HepG2 (cell line): ENCODE measurements around the gene COMT. TPM values are rescaled to one million over a fixed set of nuclear protein-coding genes. Genes with fewer than 3 reads are reported as not detected.

ENCODE experiments used
- ATAC-seq: fragments of 200-7000 bp; cut with Tn5 transposase; 3 replicates; pipeline ENCODE4 v1.9.1; 2020; ENCODE audit warnings: mild to moderate bottlenecking, moderate library complexity
- BruUV-seq: library from RNA; stranded (reverse); fragments of 400-500 nt; replicated peaks from 2 replicates; lab custom pipeline; 2021; lab: Mats Ljungman, UMichigan
- CTCF ChIA-PET: fragments of 300-600 bp; formaldehyde crosslinking; extraction: SDS; loops from one replicate; lab custom pipeline; 2021; ENCODE audit warnings: low total read pairs, inconsistent platforms, low intra/inter-chr PET ratio; lab: Yijun Ruan, JAX
- POLR2A ChIA-PET: fragments of 350-600 bp; sonication (Branson Sonifier 250); formaldehyde crosslinking; loops from one replicate; lab custom pipeline; 2020; ENCODE audit warnings: antibody characterized with exemption, inconsistent platforms; lab: Yijun Ruan, JAX
- DNase-seq: peaks from one replicate; pipeline ENCODE4 v3.0.0-alpha.2; 2015; ENCODE audit warnings: low spot score
- FAIRE-seq: peaks from 3 replicates; lab custom pipeline; 2011; peaks lifted over from hg19 to GRCh38; lab: Jason Lieb, UNC
- H2AFZ ChIP-seq: one replicate; pipeline ENCODE4 v1.6.1; 2011; ENCODE audit warnings: low read length, inconsistent platforms
- H3K27ac ChIP-seq: fragments of 300-600 bp; 3 replicates; pipeline ENCODE4 v1.8.0; 2011; ENCODE audit warnings: mixed run types, mild to moderate bottlenecking, mixed read lengths, low read length, inconsistent platforms; ENCODE audit not compliant: insufficient read depth; ENCODE audit errors: extremely low read length
- H3K27me3 ChIP-seq, 2 experiments: fragments of 200-600 bp in 1 of 2; 2 replicates in 1 of 2; 3 replicates in 1 of 2; pipeline versions ENCODE4 v1.6.0 to v1.8.0; 2011; ENCODE audit warnings: low read length in 2 of 2, mild to moderate bottlenecking in 2 of 2, moderate library complexity in 2 of 2, inconsistent platforms in 1 of 2; ENCODE audit not compliant: insufficient read depth in 2 of 2, control insufficient read depth in 1 of 2
- H3K36me3 ChIP-seq, 2 experiments: fragments of 200-600 bp in 1 of 2; replicated peaks in 1 of 2; 2 replicates in 1 of 2; 3 replicates in 1 of 2; pipeline versions ENCODE4 v1.5.1 to v1.8.0; 2011; ENCODE audit warnings: low read length in 2 of 2, inconsistent platforms in 1 of 2; ENCODE audit not compliant: insufficient read depth in 2 of 2, control insufficient read depth in 1 of 2
- H3K4me1 ChIP-seq: 2 replicates; pipeline ENCODE4 v1.5.1; 2012; ENCODE audit warnings: low read length, inconsistent platforms; ENCODE audit not compliant: insufficient read depth
- H3K4me2 ChIP-seq: 2 replicates; pipeline ENCODE4 v1.6.0; 2011; ENCODE audit warnings: low read depth, low read length, inconsistent platforms
- H3K4me3 ChIP-seq, 3 experiments: fragments of 200-600 bp in 1 of 3; sonication (generic), shearing (Covaris generic) in 1 of 3; replicated peaks in 1 of 3; 2 replicates each; pipeline ENCODE4 v1.5.1; 2011 to 2016; ENCODE audit warnings: low read length in 3 of 3, inconsistent platforms in 2 of 3, low read depth in 2 of 3, mild to moderate bottlenecking in 2 of 3, control low read depth in 1 of 3, mixed read lengths in 1 of 3; ENCODE audit not compliant: insufficient read depth in 1 of 3
- H3K79me2 ChIP-seq: one replicate; pipeline ENCODE4 v1.6.1; 2011; ENCODE audit warnings: low read length, inconsistent platforms; ENCODE audit not compliant: insufficient read depth
- H3K9ac ChIP-seq: 2 replicates; pipeline ENCODE4 v1.6.0; 2011; ENCODE audit warnings: mild to moderate bottlenecking, low read depth, low read length, inconsistent platforms; ENCODE audit not compliant: insufficient read depth
- H3K9me3 ChIP-seq: 2 replicates; pipeline ENCODE4 v1.5.1; 2012; ENCODE audit warnings: mild to moderate bottlenecking, low read length
- H4K20me1 ChIP-seq: 2 replicates; pipeline ENCODE4 v1.6.0; 2011; ENCODE audit warnings: inconsistent platforms, mild to moderate bottlenecking, low read length, moderate library complexity; ENCODE audit not compliant: insufficient read depth
- AKAP8 ChIP-seq: sonication (generic); formaldehyde crosslinking; IDR thresholded peaks from 2 replicates; pipeline ENCODE4 v1.5.1; 2020; ENCODE audit warnings: mild to moderate bottlenecking, missing genetic modification reagents
- ARNTL ChIP-seq: sonication (generic); formaldehyde crosslinking; IDR thresholded peaks from 2 replicates; pipeline ENCODE4 v1.4.0; 2020; ENCODE audit warnings: mild to moderate bottlenecking, missing genetic modification reagents
- DR1 ChIP-seq: sonication (generic); formaldehyde crosslinking; IDR thresholded peaks from 2 replicates; pipeline ENCODE4 v1.8.0; 2021; ENCODE audit warnings: mild to moderate bottlenecking, missing genetic modification reagents, inconsistent platforms
- FOXC1 ChIP-seq: sonication (generic); formaldehyde crosslinking; IDR thresholded peaks from 2 replicates; pipeline ENCODE4 v1.8.0; 2022; ENCODE audit warnings: mild to moderate bottlenecking, missing genetic modification reagents, borderline replicate concordance
- HNRNPL ChIP-seq: fragments of 200-400 bp; formaldehyde crosslinking; IDR thresholded peaks from 2 replicates; pipeline ENCODE4 v1.6.1; 2017; ENCODE audit warnings: mild to moderate bottlenecking, low read depth, low read length
- HOXD1 ChIP-seq: sonication (generic); formaldehyde crosslinking; IDR thresholded peaks from 2 replicates; pipeline ENCODE4 v1.5.0; 2020; ENCODE audit warnings: missing genetic modification reagents
- NFYC ChIP-seq: IDR thresholded peaks from 2 replicates; pipeline ENCODE4 v1.6.1; 2016; ENCODE audit warnings: missing genetic modification reagents, missing compliant biosample characterization
- POLR2A ChIP-seq, 2 experiments: IDR thresholded peaks; 2 replicates each; pipeline ENCODE4 v1.6.1; 2011; ENCODE audit warnings: low read depth in 2 of 2, low read length in 2 of 2, mild to moderate bottlenecking in 1 of 2, moderate library complexity in 1 of 2; ENCODE audit not compliant: insufficient read depth in 1 of 2
- POLR2G ChIP-seq: fragments of 200-400 bp; formaldehyde crosslinking; IDR thresholded peaks from 2 replicates; pipeline ENCODE4 v1.6.1; 2018; ENCODE audit warnings: mild to moderate bottlenecking, low read depth, low read length, moderate library complexity
- RBFOX2 ChIP-seq: fragments of 200-400 bp; formaldehyde crosslinking; IDR thresholded peaks from 2 replicates; pipeline ENCODE4 v1.6.1; 2017; ENCODE audit warnings: low read depth, mild to moderate bottlenecking, low read length
- SAP130 ChIP-seq: IDR thresholded peaks from 2 replicates; pipeline ENCODE4 v1.6.1; 2016; ENCODE audit warnings: low read depth
- STAG1 ChIP-seq: sonication (generic); formaldehyde crosslinking; IDR thresholded peaks from 2 replicates; pipeline ENCODE4 v1.4.0; 2020; ENCODE audit warnings: missing genetic modification reagents
- TAF1 ChIP-seq: sonication (generic); formaldehyde crosslinking; IDR thresholded peaks from 2 replicates; pipeline ENCODE4 v1.4.0; 2020; ENCODE audit warnings: missing genetic modification reagents
- XRCC5 ChIP-seq: fragments of 200-400 bp; formaldehyde crosslinking; optimal IDR thresholded peaks from 2 replicates; pipeline ENCODE3; 2017; ENCODE audit warnings: mild to moderate bottlenecking, low read length
- ZMAT3 ChIP-seq: sonication (generic); formaldehyde crosslinking; conservative IDR thresholded peaks from 2 replicates; pipeline ENCODE4 v1.7.0; 2021; ENCODE audit warnings: missing genetic modification reagents
- ZNF460 ChIP-seq: sonication (generic); formaldehyde crosslinking; IDR thresholded peaks from 2 replicates; pipeline ENCODE4 v1.5.1; 2020; ENCODE audit warnings: missing genetic modification reagents, mild to moderate bottlenecking, borderline replicate concordance
- ZNF687 ChIP-seq: sonication (generic); formaldehyde crosslinking; IDR thresholded peaks from 2 replicates; pipeline ENCODE4 v1.5.1; 2020; ENCODE audit warnings: mild to moderate bottlenecking, missing genetic modification reagents, moderate library complexity
- ZNF800 ChIP-seq: sonication (generic); formaldehyde crosslinking; IDR thresholded peaks from 2 replicates; pipeline ENCODE4 v1.4.0; 2020; ENCODE audit warnings: missing genetic modification reagents
- ZZZ3 ChIP-seq: sonication (generic); formaldehyde crosslinking; IDR thresholded peaks from 2 replicates; pipeline ENCODE4 v1.4.0; 2020; ENCODE audit warnings: missing genetic modification reagents, mild to moderate bottlenecking, borderline replicate concordance
- WGBS: methylation state at CpG from one replicate; pipeline ENCODE4 v1.1.6; 2017; ENCODE audit warnings: low lambda C conversion rate; 5-methylcytosine and 5-hydroxymethylcytosine counted together
- in situ Hi-C: cut with HindIII; loops from 2 replicates; pipeline ENCODE4 v1.10.0; 2017; ENCODE audit warnings: low pct_unique_long_range_greater_than_20kb; ENCODE audit not compliant: extremely low pct_ligation_motif_present
- intact Hi-C: fragments of 100-400 bp; cut with micrococcal nuclease; formaldehyde crosslinking; loops from one replicate; pipeline ENCODE4 v1.10.0; 2022; ENCODE audit not compliant: unreplicated experiment
- polyA plus RNA-seq, 8 experiments: library from polyadenylated mRNA; depleted of rRNA in 3 of 8; stranded (reverse) in 7 of 8; unstranded in 1 of 8; fragments of >200 nt; fragmentation: Illumina TruSeq in 4 of 8; extraction: Trizol in 4 of 8; gene quantifications; 2 replicates each; pipeline versions ENCODE4 v1.2.1 to v1.2.3, GENCODE V29; 2011 to 2016; ENCODE audit warnings: low read depth in 4 of 8, missing spikeins in 1 of 8, mixed read lengths in 1 of 8; ENCODE audit not compliant: insufficient read depth in 1 of 8
- total RNA-seq, 5 experiments: library from RNA; depleted of rRNA; stranded (reverse); fragments of >200 nt; fragmentation: Illumina TruSeq; extraction: Trizol; gene quantifications; 2 replicates each; pipeline ENCODE4 v1.2.3, GENCODE V29; 2016; ENCODE audit warnings: low read depth in 1 of 5

Gene COMT
- total and polyA plus RNA-seq, 2 of the 13 experiments (the other 11 are each of a cell fraction or from before 2014, with no cell fraction given) = 156 to 162 TPM

GRCh38 chr22:19959043-19959586 is 17.5 kb downstream of the COMT start:
- Histone ChIP-seq H3K4me3 (peak overlapping the region; percentile 56 to 83 (median 64)), H4K20me1 (no peaks in the 10 kb centered on the region), H3K36me3 (peaks cover 2 to 9% of the 10 kb centered on the region in 2 experiments; a peak in 3 of 5 replicates), H3K4me2 (peak overlapping the region; percentile 100), H3K9me3 (no peaks in the 10 kb centered on the region), H3K9ac (peak overlapping the region; percentile 85), H2AFZ (no peak overlapping the region), H3K27ac (peak overlapping the region; percentile 99), H3K27me3 (no peaks in the 10 kb centered on the region), H3K79me2 (peaks cover 10% of the 10 kb centered on the region), H3K4me1 (peaks cover 63% of the 10 kb centered on the region)
- no TSS peak for BruUV-seq
- WGBS = 5% methylated on average over 14 of the region's 30 CpGs
- FAIRE-seq (peak; percentile 75), ATAC-seq (peak; percentile 49), DNase-seq (peak; percentile 92)
- in situ Hi-C loops (no loop called here), intact Hi-C loops (no loop called here)
- ChIA-PET CTCF (no interaction called here), POLR2A (interaction anchor here (0.6 to 2.8 kb wide), 6 partner anchors 11 to 103 kb away, joined by 3 to 14 read pairs (median 6); partner anchors contain the start of genes COMT and TXNRD2)
- peak in 1 of 2 experiments; percentile 50; a peak in 2 of 4 replicates for TF ChIP-seq POLR2A (IDR thresholded peaks at IDR 0.05; ENCODE audit: insufficient read depth in 1 of 2, low read depth in 2 of 2, low read length in 2 of 2)
- peak; percentile 74 for TF ChIP-seq POLR2G
- TF ChIP-seq AKAP8 = peak; percentile 70; the same call in 1 of the 2 replicates
- peak; percentile 68; the same call in 1 of the 2 replicates for TF ChIP-seq ZNF687 (CRISPR knock-in tag)
- peak; percentile 13; the same call in 1 of the 2 replicates for TF ChIP-seq ZMAT3 (CRISPR knock-in tag)
- peak; percentile 4; the same call in 1 of the 2 replicates for TF ChIP-seq ARNTL (CRISPR knock-in tag)
- TF ChIP-seq HOXD1 (CRISPR knock-in tag) = peak; percentile 28; the same call in 1 of the 2 replicates
- peak; percentile 74; the same call in 1 of the 2 replicates for TF ChIP-seq DR1 (CRISPR knock-in tag)
- TF ChIP-seq ZNF460 (CRISPR knock-in tag) = no peak
- peak; percentile 3; the same call in 1 of the 2 replicates for TF ChIP-seq FOXC1 (CRISPR knock-in tag)
- TF ChIP-seq ZNF800 (CRISPR knock-in tag) = 0 out of 2 replicates have a peak, but pooled peaks have one; percentile 29
- TF ChIP-seq TAF1 = peak; percentile 56; the same call in 1 of the 2 replicates
- peak; percentile 73; the same call in 1 of the 2 replicates for TF ChIP-seq RBFOX2
- TF ChIP-seq ZZZ3 (CRISPR knock-in tag) = 0 out of 2 replicates have a peak, but pooled peaks have one; percentile 0
- no peak for TF ChIP-seq XRCC5
- 0 out of 2 replicates have a peak, but pooled peaks have one; percentile 5 for TF ChIP-seq STAG1 (CRISPR knock-in tag)
- peak; percentile 67; the same call in 1 of the 2 replicates for TF ChIP-seq SAP130 (CRISPR knock-in tag)
- TF ChIP-seq NFYC (CRISPR knock-in tag) = 0 out of 2 replicates have a peak, but pooled peaks have one; percentile 38
- no peak for TF ChIP-seq HNRNPL
